Inferior parietal cortex (tissue), 1 donor: ENCODE data around the gene SMC6.

Experiments
- DNase-seq: peaks from one replicate; pipeline ENCODE4 v3.0.0-alpha.2; 2016; ENCODE audit errors: extremely low spot score

SMC6 gene

GRCh38 chr2:17617955-17618354 is 135.7 kb downstream of the SMC6 start:
- DNase-seq: no peak

DNA sequence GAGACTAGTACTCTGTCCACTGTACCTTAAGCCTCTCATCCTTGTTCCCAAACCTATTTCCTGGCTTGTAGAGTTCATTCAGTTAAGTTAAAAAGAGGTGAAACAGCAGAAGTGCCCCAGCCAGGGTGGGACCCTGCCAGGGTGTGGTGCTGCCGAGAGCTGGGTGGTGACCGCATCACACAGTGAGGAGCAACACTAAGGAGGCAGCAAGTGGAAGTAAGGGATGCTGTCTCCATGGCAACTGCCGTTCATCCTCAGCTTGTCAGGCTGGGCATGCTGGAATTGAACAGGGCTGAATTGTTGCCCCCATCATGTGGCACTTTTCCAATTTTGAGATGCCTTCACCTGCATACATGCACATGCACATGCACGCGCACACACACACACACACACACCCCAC is 136.1 kb downstream of the SMC6 start:
- no peak for DNase-seq

- no peak for DNase-seq
Measured at GRCh38 chr2:17616405-17616804, 137.2 kb downstream of the SMC6 start.

DNA sequence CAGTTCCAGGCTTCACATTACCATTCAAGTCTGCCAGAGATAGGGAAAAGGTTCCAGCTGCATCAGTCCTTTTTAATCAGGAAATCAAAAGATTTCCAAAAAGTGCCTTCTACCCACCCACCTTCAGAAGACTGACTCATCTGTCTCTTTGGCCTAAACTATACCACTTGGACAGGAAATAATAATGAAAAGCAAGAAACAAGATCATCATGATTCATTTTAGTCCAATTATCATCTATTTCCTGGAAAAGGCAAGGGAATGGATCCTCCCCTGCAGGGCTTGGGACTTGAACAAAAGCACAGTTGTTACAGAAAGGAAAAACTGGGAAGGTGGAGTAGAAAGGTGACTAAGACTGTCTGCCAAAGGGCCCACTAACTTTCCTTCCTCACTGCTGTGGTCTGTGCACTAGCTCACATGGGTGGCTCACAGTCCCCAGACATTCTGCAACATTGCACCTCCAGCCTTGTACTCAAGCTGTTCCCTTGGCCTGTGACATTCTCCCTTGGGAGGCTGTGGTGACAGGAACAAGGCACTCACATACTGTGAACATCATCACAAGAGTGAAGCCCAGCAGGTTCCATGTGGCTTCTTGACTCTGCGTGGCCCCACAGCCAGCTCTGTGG is 137.8 kb downstream of the SMC6 start:
- no peak for DNase-seq

DNA sequence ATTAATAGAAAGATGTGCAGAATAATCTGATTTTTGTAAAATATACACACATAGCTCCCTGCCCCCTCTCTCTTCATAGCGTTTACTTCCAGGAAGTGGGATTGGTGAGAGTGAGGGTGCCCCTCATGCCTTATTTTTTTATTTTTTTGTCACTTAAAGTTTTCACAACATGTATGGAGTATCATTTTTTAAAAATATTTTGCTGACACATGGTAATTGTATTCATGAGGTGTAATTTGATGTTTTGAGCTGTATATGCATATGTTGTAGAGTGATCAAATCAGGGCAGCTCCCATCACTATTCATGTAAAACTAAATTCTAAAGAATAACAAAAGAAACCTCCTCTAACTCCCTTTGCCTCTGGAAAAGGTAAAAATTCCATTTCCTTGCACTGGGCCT is 138.5 kb downstream of the SMC6 start:
- DNase-seq: no peak

GRCh38 chr2:17614174-17614930 is 139.3 kb downstream of the SMC6 start:
- DNase-seq: no peak
